PC-3 (cell line): Measurements from ENCODE around the gene CLDN22.

ENCODE experiments used
- EZH2 ChIP-seq: fragments of 300-600 bp; sonication (generic); IDR thresholded peaks from one replicate; pipeline ENCODE4 v1.6.1; 2017; ENCODE audit warnings: antibody characterized with exemption, mild to moderate bottlenecking, low read length; ENCODE audit not compliant: unreplicated experiment
- TF ChIP-seq, protein P1 (sequence below): fragments of 300-600 bp; sonication (generic); conservative IDR thresholded peaks from 2 replicates; pipeline ENCODE4 v1.5.1; 2017; ENCODE audit warnings: antibody characterized with exemption, low read depth, mild to moderate bottlenecking, low read length

DNA sequence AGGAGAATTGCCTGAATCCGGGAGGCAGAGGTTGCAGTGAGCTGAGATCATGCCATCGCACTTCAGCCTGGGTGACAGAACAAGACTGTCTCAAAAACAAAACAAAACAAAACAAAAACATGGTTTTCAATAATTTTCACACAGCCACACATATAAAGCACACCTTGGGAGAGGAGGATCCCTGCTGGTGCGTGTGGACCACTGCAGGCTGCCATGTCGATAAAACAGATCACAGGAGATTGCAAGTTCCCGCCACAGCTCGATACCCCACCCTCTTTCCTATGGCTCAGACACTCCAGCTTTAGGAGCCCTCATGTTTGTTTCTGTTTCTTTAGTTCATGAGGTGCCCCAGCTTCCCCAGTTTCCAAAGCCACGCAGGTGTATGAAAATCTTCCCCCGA, 33.5 kb upstream of the CLDN22 start:
- TF ChIP-seq, protein P1, sequence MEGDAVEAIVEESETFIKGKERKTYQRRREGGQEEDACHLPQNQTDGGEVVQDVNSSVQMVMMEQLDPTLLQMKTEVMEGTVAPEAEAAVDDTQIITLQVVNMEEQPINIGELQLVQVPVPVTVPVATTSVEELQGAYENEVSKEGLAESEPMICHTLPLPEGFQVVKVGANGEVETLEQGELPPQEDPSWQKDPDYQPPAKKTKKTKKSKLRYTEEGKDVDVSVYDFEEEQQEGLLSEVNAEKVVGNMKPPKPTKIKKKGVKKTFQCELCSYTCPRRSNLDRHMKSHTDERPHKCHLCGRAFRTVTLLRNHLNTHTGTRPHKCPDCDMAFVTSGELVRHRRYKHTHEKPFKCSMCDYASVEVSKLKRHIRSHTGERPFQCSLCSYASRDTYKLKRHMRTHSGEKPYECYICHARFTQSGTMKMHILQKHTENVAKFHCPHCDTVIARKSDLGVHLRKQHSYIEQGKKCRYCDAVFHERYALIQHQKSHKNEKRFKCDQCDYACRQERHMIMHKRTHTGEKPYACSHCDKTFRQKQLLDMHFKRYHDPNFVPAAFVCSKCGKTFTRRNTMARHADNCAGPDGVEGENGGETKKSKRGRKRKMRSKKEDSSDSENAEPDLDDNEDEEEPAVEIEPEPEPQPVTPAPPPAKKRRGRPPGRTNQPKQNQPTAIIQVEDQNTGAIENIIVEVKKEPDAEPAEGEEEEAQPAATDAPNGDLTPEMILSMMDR, result no peak
- no peak for TF ChIP-seq EZH2
